Loucy (cell line): Measurements from ENCODE around the gene TGFB2.
A peak's percentile ranks its signal among the peaks of the same experiment; 100 is the strongest.

ENCODE experiments used
- H2AFZ ChIP-seq: fragments of 200-600 bp; sonication (generic); 2 replicates; pipeline ENCODE4 v1.6.0; 2016; ENCODE audit warnings: antibody characterized with exemption, mild to moderate bottlenecking, low read length, moderate library complexity
- H3F3A ChIP-seq: fragments of 200-600 bp; 2 replicates; pipeline ENCODE4 v1.6.0; 2016; ENCODE audit warnings: antibody characterized with exemption, low read depth, mild to moderate bottlenecking
- H3K27me3 ChIP-seq: fragments of 200-600 bp; sonication (generic); 2 replicates; pipeline ENCODE4 v1.6.1; 2014; ENCODE audit warnings: low read length, mild to moderate bottlenecking; ENCODE audit not compliant: insufficient read depth, poor library complexity, severe bottlenecking
- H3K36me3 ChIP-seq: fragments of 200-600 bp; sonication (generic); 2 replicates; pipeline ENCODE4 v1.6.1; 2016; ENCODE audit warnings: low read length; ENCODE audit not compliant: insufficient read depth
- H3K4me1 ChIP-seq: fragments of 200-600 bp; sonication (generic); 2 replicates; pipeline ENCODE4 v1.5.1; 2014; ENCODE audit warnings: low read length, mild to moderate bottlenecking; ENCODE audit not compliant: insufficient read depth, poor library complexity, severe bottlenecking
- H3K4me2 ChIP-seq: fragments of 200-600 bp; sonication (generic); 2 replicates; pipeline ENCODE4 v1.6.0; 2014; ENCODE audit warnings: antibody characterized with exemption, low read length, low read depth, mild to moderate bottlenecking; ENCODE audit not compliant: poor library complexity, severe bottlenecking
- H3K4me3 ChIP-seq: fragments of 200-600 bp; sonication (generic); 2 replicates; pipeline ENCODE4 v1.5.1; 2014; ENCODE audit warnings: low read length, mild to moderate bottlenecking, mixed read lengths; ENCODE audit not compliant: poor library complexity, severe bottlenecking
- H3K79me2 ChIP-seq: fragments of 200-600 bp; sonication (generic); 2 replicates; pipeline ENCODE4 v1.6.1; 2014; ENCODE audit warnings: low read length; ENCODE audit not compliant: insufficient read depth
- H3K9ac ChIP-seq: fragments of 200-600 bp; sonication (generic); 2 replicates; pipeline ENCODE4 v1.6.0; 2014; ENCODE audit warnings: mild to moderate bottlenecking, low read depth, low read length, moderate library complexity; ENCODE audit not compliant: poor library complexity, severe bottlenecking
- H3K9me2 ChIP-seq: fragments of 200-600 bp; sonication (generic); replicated peaks from 2 replicates; pipeline ENCODE4 v1.6.1; 2016; ENCODE audit warnings: low read depth, low read length, mixed read lengths
- H3K9me3 ChIP-seq: fragments of 200-600 bp; sonication (generic); 2 replicates; pipeline ENCODE4 v1.6.1; 2014; ENCODE audit warnings: mild to moderate bottlenecking, antibody characterized with exemption, low read length, low read depth; ENCODE audit not compliant: insufficient read depth
- H4K20me1 ChIP-seq: fragments of 200-600 bp; sonication (generic); 2 replicates; pipeline ENCODE4 v1.6.0; 2014; ENCODE audit warnings: antibody characterized with exemption, low read length, mild to moderate bottlenecking; ENCODE audit not compliant: insufficient read depth, poor library complexity, severe bottlenecking
- CTCF ChIP-seq: fragments of 200-600 bp; sonication (generic); conservative IDR thresholded peaks from 2 replicates; pipeline ENCODE4 v1.5.1; 2014; ENCODE audit warnings: mild to moderate bottlenecking, antibody characterized with exemption, low read length
- EZH2phosphoT487 ChIP-seq: fragments of 200-600 bp; IDR thresholded peaks from 2 replicates; pipeline ENCODE4 v1.6.1; 2018; ENCODE audit warnings: antibody characterized with exemption, mild to moderate bottlenecking, moderate library complexity, borderline replicate concordance

Gene TGFB2

GRCh38 chr1:218350035-218350525, 4.9 kb downstream of the TGFB2 start:
- H4K20me1 ChIP-seq = no peaks in the 10 kb centered on the region
- no peak overlapping the region for H3K9ac ChIP-seq
- H3K4me1 ChIP-seq = peaks cover 19% of the 10 kb centered on the region
- H3K4me3 ChIP-seq = no peak overlapping the region
- no peak overlapping the region for H3K4me2 ChIP-seq
- peaks cover 6% of the 10 kb centered on the region for H3K27me3 ChIP-seq
- H3K9me3 ChIP-seq = no peaks in the 10 kb centered on the region
- no peaks in the 10 kb centered on the region for H3K79me2 ChIP-seq
- H3F3A ChIP-seq = no peaks in the 10 kb centered on the region; the same call in 1 of the 2 replicates
- no peaks in the 10 kb centered on the region for H3K9me2 ChIP-seq
- H3K36me3 ChIP-seq = no peaks in the 10 kb centered on the region
- peak overlapping the region; percentile 34; the same call in 1 of the 2 replicates for H2AFZ ChIP-seq
- no peak for TF ChIP-seq CTCF
- TF ChIP-seq EZH2phosphoT487 = no peak

GRCh38 chr1:218350801-218351266, 5.7 kb downstream of the TGFB2 start:
- Histone ChIP-seq H3F3A (no peaks in the 10 kb centered on the region; the same call in 1 of the 2 replicates), H3K4me3 (peak overlapping the region; percentile 73), H3K9me2 (no peaks in the 10 kb centered on the region), H3K79me2 (no peaks in the 10 kb centered on the region), H2AFZ (peak overlapping the region; percentile 97; the same call in 1 of the 2 replicates), H3K36me3 (no peaks in the 10 kb centered on the region), H3K4me1 (peaks cover 15% of the 10 kb centered on the region), H3K27me3 (peaks cover 6% of the 10 kb centered on the region), H3K9me3 (no peaks in the 10 kb centered on the region), H4K20me1 (no peaks in the 10 kb centered on the region), H3K4me2 (peak overlapping the region; percentile 75), H3K9ac (peak overlapping the region; percentile 38)
- TF ChIP-seq CTCF (no peak), EZH2phosphoT487 (no peak)

- H3K36me3 ChIP-seq = no peaks in the 10 kb centered on the region
- H2AFZ ChIP-seq = peak overlapping the region; percentile 97
- H4K20me1 ChIP-seq = no peaks in the 10 kb centered on the region
- H3K9me3 ChIP-seq = no peaks in the 10 kb centered on the region
- peak overlapping the region; percentile 73 for H3K4me3 ChIP-seq
- peak overlapping the region; percentile 38 for H3K9ac ChIP-seq
- peaks cover 15% of the 10 kb centered on the region for H3K4me1 ChIP-seq
- TF ChIP-seq EZH2phosphoT487 (no peak), CTCF (peak; percentile 71)
- H3K9me2 ChIP-seq = no peaks in the 10 kb centered on the region
- H3F3A ChIP-seq = no peaks in the 10 kb centered on the region; the same call in 1 of the 2 replicates
- no peaks in the 10 kb centered on the region for H3K27me3 ChIP-seq
- H3K4me2 ChIP-seq = peak overlapping the region; percentile 75
- no peaks in the 10 kb centered on the region for H3K79me2 ChIP-seq
These were observed 6.4 kb downstream of the TGFB2 start for GRCh38 chr1:218351391-218352074.
